Cardiac septum (tissue), 1 donor: ENCODE results near the gene PID1. TPM values are rescaled to one million over a fixed set of nuclear protein-coding genes. Genes with fewer than 3 reads are reported as not detected.

ENCODE experiments used
- DNase-seq: peaks from one replicate; pipeline ENCODE4 v3.0.0-alpha.2; 2020; ENCODE audit warnings: low spot score
- intact Hi-C: fragments of 100-400 bp; cut with DNase I; formaldehyde crosslinking; loops from one replicate; pipeline ENCODE4 v1.14.0; 2022
- total RNA-seq: library from RNA; stranded (reverse); fragmentation: NEBNext Ultra II Directional; extraction: Animal tissue kit (Norgen Biotek cat#: 25700); gene quantifications from one replicate; pipeline ENCODE4 v1.2.1, GENCODE V29; 2021
- donor health status: DM: no; HTN: no; CAD: no.

PID1 gene
- total RNA-seq, 1 donor from 2014 or later, result 4.3 TPM

- DNase-seq, result no peak
- intact Hi-C loops, result no loop called here
These were observed 95.0 kb downstream of the PID1 start for GRCh38 chr2:229176136-229176535.

DNA sequence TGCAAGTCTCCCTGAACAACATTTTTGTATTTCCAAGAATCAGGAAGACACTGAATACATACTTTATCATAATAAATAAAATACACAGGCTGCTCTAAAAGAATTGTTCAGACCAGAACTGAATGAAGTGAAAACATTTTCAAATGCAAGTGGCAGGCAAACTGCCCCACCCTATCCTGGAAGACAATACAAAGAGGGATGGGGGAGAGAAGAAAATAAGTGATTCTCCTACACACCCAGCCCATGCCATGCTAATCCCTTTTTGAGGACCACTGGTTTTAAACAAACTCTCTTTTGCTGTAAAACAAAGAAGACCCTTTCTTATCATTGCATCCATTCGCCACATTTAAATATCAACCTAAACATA lies 95.6 kb downstream of the PID1 start:
- intact Hi-C loops, result no loop called here
- no peak for DNase-seq

DNA sequence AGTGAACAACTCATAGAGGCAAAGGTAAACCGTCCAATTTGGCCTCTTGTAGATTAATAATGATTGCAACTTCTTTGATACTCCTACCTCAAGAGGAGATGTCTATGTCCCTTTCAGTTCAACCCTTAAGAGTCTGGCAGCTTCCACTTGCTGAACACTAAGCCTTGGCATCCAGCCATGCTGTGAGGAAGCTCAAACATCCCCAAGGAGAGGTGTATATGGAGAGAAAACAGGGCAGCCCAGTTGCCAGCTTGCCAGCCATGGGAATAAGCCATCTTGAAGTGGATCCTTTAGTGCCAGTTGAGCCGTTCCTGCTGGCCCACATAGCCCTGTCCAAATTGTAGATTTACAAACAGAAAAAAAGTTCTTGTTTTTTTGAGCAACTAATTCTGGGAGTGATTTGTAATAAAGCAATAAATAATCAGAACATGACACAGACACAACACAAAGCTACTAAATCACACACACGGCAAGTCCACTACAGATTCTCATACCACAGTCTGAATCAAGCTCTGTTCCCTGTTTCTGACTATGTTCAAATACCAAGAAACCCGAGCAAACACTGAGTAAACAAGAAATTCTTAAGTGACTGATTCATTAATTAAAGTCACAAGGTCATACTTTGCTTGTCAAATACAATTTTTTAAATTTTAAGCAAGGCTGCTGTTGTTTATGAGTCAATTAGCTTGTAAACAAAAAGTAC lies 96.1 kb downstream of the PID1 start:
- no peak for DNase-seq

GRCh38 chr2:229173825-229174359 lies 97.2 kb downstream of the PID1 start:
- intact Hi-C loops, result no loop called here
- DNase-seq, result no peak

More for the DNA sequence above, 96.1 kb downstream of the PID1 start:
- intact Hi-C loops, result no loop called here

- DNase-seq, result no peak
- intact Hi-C loops, result no loop called here
These were observed 100.2 kb downstream of the PID1 start for GRCh38 chr2:229170916-229171315.

DNA sequence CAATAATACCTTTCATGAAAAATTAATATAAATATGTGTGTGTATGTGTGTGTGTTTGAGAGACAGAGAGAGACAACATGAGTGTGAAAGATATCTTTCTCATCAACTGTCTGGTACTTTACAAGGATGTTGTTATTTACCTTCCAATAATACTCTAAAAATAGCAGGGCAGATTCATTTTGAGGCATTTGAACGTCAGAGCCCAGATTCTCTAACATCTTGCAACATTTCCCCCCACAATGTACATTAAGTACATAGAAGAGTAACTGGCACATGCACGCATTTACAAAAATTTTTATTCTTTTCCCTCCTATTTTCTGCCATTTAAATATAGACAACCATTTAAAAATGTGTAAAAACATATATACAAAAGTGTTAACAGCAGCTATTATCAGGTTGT lies 100.9 kb downstream of the PID1 start:
- intact Hi-C loops, result no loop called here
- DNase-seq, result no peak

DNA sequence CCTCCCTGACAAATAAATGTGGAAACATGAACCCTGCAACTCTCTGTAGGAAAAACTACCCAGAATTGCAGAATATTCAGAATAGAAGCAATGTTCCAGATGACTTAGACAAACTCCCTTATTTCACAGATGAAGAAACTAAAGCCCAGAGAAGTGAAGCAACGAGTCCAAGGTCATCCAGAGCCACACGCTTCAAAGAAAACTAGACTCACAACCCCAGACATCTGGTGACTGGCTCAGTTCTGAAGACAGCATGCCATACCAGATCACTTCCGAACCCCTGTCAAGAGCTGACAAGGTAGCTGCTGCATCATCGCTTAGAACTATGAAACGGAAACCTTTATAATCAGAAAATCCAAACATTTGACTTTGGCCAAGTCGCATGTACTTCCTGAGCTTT lies 101.3 kb downstream of the PID1 start:
- DNase-seq, result no peak
- intact Hi-C loops, result no loop called here

DNA sequence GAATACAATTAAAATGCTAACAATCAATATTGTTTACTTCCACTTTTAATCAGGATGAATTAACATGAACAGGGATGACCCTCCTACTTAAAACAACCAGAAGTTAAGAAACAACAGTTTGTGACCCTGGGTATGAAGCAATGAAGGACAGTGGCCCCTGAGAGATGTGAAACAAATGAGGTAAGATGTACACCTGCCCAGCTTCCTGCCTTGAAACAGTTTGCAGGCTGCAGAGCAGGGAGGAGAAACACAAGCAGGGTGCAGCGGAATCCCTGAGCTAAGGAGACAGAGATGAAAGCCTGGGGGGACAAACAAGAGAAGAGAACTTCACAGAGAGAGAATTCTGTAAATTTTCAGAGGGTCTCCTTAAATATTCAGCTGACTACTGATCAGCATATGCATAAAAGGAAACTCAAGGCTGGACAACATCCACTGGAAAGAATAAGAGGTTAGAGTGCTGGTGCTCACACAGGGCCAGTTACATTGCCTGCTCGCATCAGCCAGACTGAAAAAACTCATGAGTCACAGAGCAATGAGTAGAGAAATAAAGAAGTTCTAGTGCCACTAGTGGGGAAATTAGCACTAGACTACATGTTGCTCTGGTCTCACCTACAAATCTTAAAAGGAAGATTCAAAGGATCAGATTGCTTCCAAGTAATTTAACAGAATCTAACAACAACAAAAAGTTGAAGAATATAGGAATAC lies 106.4 kb downstream of the PID1 start:
- intact Hi-C loops, result no loop called here
- no peak for DNase-seq

- intact Hi-C loops, result no loop called here
- DNase-seq, result no peak
These were observed 107.2 kb downstream of the PID1 start for GRCh38 chr2:229163893-229164292.

DNA sequence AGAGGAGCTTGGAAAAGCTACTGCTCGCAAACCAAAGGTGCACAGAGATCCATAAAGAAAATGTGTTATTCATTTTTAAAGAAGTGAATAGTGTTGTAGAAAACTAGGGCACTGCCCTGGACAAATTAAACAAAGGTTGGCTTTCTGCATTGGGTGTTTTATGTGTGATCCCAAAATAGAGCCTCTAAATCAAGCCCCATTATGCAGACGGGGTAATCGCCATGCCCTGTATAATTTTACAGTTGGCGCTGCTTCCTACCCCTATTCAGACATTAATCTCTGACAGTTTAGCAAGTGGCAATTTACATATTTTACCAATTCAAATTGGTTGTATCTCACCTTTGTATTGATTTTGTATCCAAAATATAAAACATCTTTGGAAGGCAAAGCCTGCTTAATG lies 109.1 kb downstream of the PID1 start:
- DNase-seq, result no peak
- intact Hi-C loops, result no loop called here

- no peak for DNase-seq
- intact Hi-C loops, result no loop called here
These were observed 110.1 kb downstream of the PID1 start for GRCh38 chr2:229160984-229161383.

- no peak for DNase-seq
- intact Hi-C loops, result no loop called here
These were observed 110.9 kb downstream of the PID1 start for GRCh38 chr2:229160180-229160579.

DNA sequence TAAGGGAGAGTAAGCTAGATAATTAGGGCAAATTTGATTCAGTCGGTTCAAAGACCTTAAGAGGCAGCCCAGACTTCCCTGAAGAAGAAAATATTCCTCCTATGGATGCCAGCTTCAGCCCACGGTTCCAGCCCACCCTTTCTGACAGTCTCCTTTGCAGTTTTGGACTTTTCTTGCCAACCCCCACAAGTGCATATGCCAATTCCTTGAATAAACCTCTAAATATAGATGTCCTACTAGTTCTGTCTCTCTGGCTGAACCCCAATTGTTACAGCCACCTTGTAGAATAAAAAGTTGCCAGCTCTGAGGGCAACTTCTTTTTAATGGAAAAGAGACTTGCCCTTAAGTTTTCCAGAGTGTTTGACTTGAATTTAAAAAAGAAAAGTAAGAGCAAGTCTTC lies 111.7 kb downstream of the PID1 start:
- DNase-seq, result no peak
- intact Hi-C loops, result no loop called here

- DNase-seq, result no peak
- intact Hi-C loops, result no loop called here
These were observed 116.7 kb downstream of the PID1 start for GRCh38 chr2:229154381-229154780.

GRCh38 chr2:229153951-229154350 lies 117.1 kb downstream of the PID1 start:
- intact Hi-C loops, result no loop called here
- no peak for DNase-seq

GRCh38 chr2:229153267-229153666 lies 117.8 kb downstream of the PID1 start:
- intact Hi-C loops, result no loop called here
- no peak for DNase-seq

- no peak for DNase-seq
- intact Hi-C loops, result no loop called here
These were observed 118.4 kb downstream of the PID1 start for GRCh38 chr2:229152674-229153073.

- intact Hi-C loops, result no loop called here
- no peak for DNase-seq
These were observed 120.8 kb downstream of the PID1 start for GRCh38 chr2:229150317-229150716.

DNA sequence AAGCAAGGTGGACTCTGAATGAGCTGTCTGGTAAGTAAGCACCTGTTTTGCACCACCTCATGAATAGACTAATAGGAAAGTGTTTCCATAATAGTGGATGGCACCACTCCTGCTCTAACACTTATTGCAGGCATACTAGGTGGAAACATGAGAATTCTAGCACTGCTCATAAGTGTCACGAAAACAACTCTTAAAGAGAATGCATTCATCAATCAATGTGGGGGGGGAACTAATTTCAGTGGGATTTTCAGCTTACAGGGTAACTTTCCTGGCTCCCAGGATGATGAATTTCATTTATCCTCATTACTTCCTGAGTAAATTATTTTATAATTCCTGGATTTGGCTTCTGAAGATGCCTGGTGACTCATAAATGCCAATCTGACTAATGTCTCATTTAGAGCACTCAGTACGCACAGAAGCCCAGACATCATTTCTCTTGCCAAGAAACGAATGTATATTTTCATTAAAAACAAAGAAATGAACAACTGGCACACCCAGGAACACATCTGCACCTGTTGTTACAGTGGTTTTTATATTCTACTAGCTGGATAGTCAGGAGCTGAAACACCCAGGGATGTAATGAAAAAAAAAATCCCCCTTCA lies 129.6 kb downstream of the PID1 start:
- intact Hi-C loops, result no loop called here
- DNase-seq, result no peak

GRCh38 chr2:229137639-229138038 lies 133.4 kb downstream of the PID1 start:
- no peak for DNase-seq
- intact Hi-C loops, result no loop called here

- intact Hi-C loops, result no loop called here
- DNase-seq, result no peak
These were observed 134.0 kb downstream of the PID1 start for GRCh38 chr2:229137066-229137465.
